ENCODE data around the gene HABP2. TPM values are rescaled to one million over a fixed set of nuclear protein-coding genes. Genes with fewer than 3 reads are reported as not detected.

Gene HABP2
- total RNA-seq, 1 experiment from 2014 or later, result 0.09 TPM

GRCh38 chr10:113547426-113547825 lies 5.4 kb upstream of the HABP2 start:
- ChIA-PET POLR2A (interaction anchor here (0.6 kb wide), 1 partner anchor 421 kb away, joined by 3 read pairs; no protein-coding TSS in a partner anchor), CTCF (no interaction called here)
- Mint-ChIP-seq H3K4me1 (peaks cover 3% of the 10 kb centered on the region; the same call in 1 of the 2 replicates), H3K4me3 (no peak overlapping the region), H3K9me3 (no peaks in the 10 kb centered on the region), H3K27me3 (ENCODE audit: low read depth) (peaks cover 42% of the 10 kb centered on the region), H3K27ac (no peak overlapping the region), H3K36me3 (no peaks in the 10 kb centered on the region)
- TF ChIP-seq GRHL2 (CRISPR knock-in tag; IDR thresholded peaks at IDR 0.05; ENCODE audit: insufficient replicate concordance, severe bottlenecking) (no peak), FOXJ3 (CRISPR knock-in tag; IDR thresholded peaks at IDR 0.05; ENCODE audit: borderline replicate concordance) (no peak), TEAD1 (CRISPR knock-in tag; IDR thresholded peaks at IDR 0.05) (no peak), ZBTB43 (CRISPR knock-in tag; IDR thresholded peaks at IDR 0.05) (no peak), ZNF121 (CRISPR knock-in tag; IDR thresholded peaks at IDR 0.05) (no peak), IRF2 (CRISPR knock-in tag; IDR thresholded peaks at IDR 0.05; ENCODE audit: borderline replicate concordance, low read depth) (no peak), AR (CRISPR knock-in tag; IDR thresholded peaks at IDR 0.05) (no peak), NR2C2 (CRISPR knock-in tag; IDR thresholded peaks at IDR 0.05) (no peak), MXD4 (CRISPR knock-in tag; IDR thresholded peaks at IDR 0.05; ENCODE audit: borderline replicate concordance) (no peak), HMGA2 (CRISPR knock-in tag; IDR thresholded peaks at IDR 0.05) (no peak), FOXP4 (CRISPR knock-in tag; IDR thresholded peaks at IDR 0.05) (no peak), ZNF396 (CRISPR knock-in tag; IDR thresholded peaks at IDR 0.05; ENCODE audit: borderline replicate concordance) (no peak), USF2 (CRISPR knock-in tag; IDR thresholded peaks at IDR 0.05) (no peak), RELA (CRISPR knock-in tag; IDR thresholded peaks at IDR 0.05; ENCODE audit: borderline replicate concordance) (no peak), AFF4 (CRISPR knock-in tag; IDR thresholded peaks at IDR 0.05; ENCODE audit: borderline replicate concordance) (no peak)
- TF ChIP-seq, protein P1, sequence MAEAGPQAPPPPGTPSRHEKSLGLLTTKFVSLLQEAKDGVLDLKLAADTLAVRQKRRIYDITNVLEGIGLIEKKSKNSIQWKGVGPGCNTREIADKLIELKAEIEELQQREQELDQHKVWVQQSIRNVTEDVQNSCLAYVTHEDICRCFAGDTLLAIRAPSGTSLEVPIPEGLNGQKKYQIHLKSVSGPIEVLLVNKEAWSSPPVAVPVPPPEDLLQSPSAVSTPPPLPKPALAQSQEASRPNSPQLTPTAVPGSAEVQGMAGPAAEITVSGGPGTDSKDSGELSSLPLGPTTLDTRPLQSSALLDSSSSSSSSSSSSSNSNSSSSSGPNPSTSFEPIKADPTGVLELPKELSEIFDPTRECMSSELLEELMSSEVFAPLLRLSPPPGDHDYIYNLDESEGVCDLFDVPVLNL (CRISPR knock-in tag; IDR thresholded peaks at IDR 0.05; ENCODE audit: borderline replicate concordance, low read depth), result no peak
- TF ChIP-seq, protein P2, sequence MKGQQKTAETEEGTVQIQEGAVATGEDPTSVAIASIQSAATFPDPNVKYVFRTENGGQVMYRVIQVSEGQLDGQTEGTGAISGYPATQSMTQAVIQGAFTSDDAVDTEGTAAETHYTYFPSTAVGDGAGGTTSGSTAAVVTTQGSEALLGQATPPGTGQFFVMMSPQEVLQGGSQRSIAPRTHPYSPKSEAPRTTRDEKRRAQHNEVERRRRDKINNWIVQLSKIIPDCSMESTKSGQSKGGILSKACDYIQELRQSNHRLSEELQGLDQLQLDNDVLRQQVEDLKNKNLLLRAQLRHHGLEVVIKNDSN (CRISPR knock-in tag; IDR thresholded peaks at IDR 0.05), result no peak
- TF ChIP-seq, protein P3, sequence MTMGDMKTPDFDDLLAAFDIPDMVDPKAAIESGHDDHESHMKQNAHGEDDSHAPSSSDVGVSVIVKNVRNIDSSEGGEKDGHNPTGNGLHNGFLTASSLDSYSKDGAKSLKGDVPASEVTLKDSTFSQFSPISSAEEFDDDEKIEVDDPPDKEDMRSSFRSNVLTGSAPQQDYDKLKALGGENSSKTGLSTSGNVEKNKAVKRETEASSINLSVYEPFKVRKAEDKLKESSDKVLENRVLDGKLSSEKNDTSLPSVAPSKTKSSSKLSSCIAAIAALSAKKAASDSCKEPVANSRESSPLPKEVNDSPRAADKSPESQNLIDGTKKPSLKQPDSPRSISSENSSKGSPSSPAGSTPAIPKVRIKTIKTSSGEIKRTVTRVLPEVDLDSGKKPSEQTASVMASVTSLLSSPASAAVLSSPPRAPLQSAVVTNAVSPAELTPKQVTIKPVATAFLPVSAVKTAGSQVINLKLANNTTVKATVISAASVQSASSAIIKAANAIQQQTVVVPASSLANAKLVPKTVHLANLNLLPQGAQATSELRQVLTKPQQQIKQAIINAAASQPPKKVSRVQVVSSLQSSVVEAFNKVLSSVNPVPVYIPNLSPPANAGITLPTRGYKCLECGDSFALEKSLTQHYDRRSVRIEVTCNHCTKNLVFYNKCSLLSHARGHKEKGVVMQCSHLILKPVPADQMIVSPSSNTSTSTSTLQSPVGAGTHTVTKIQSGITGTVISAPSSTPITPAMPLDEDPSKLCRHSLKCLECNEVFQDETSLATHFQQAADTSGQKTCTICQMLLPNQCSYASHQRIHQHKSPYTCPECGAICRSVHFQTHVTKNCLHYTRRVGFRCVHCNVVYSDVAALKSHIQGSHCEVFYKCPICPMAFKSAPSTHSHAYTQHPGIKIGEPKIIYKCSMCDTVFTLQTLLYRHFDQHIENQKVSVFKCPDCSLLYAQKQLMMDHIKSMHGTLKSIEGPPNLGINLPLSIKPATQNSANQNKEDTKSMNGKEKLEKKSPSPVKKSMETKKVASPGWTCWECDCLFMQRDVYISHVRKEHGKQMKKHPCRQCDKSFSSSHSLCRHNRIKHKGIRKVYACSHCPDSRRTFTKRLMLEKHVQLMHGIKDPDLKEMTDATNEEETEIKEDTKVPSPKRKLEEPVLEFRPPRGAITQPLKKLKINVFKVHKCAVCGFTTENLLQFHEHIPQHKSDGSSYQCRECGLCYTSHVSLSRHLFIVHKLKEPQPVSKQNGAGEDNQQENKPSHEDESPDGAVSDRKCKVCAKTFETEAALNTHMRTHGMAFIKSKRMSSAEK (CRISPR knock-in tag; IDR thresholded peaks at IDR 0.05; ENCODE audit: borderline replicate concordance), result no peak
- ATAC-seq (no peak), DNase-seq (ENCODE audit: low spot score) (no peak)

All from WTC11 (cell line).